Ramos (cell line): Measurements from ENCODE around the gene PTPRO.

ENCODE experiments used
- in situ Hi-C: fragments of 300-500 bp; cut with MboI; formaldehyde crosslinking; loops from one replicate; pipeline ENCODE4 v1.14.3; 2022; ENCODE audit warnings: low sequenced_read_pairs; ENCODE audit not compliant: unreplicated experiment

Gene PTPRO

GRCh38 chr12:15439459-15439858 is 117.2 kb downstream of the PTPRO start:
- in situ Hi-C loops = no loop called here

- in situ Hi-C loops = no loop called here
These were observed 120.7 kb downstream of the PTPRO start for GRCh38 chr12:15443050-15443449.

GRCh38 chr12:15443611-15444010 is 121.3 kb downstream of the PTPRO start:
- in situ Hi-C loops = no loop called here

GRCh38 chr12:15444523-15444922 is 122.2 kb downstream of the PTPRO start:
- in situ Hi-C loops = no loop called here

- in situ Hi-C loops = no loop called here
These were observed 124.5 kb downstream of the PTPRO start for GRCh38 chr12:15446807-15447206.

GRCh38 chr12:15453613-15454012 is 131.3 kb downstream of the PTPRO start:
- in situ Hi-C loops = no loop called here

- in situ Hi-C loops = no loop called here
These were observed 135.7 kb downstream of the PTPRO start for GRCh38 chr12:15458008-15458407.

- in situ Hi-C loops = no loop called here
These were observed 146.6 kb downstream of the PTPRO start for GRCh38 chr12:15468911-15469310.

- in situ Hi-C loops = no loop called here
These were observed 147.0 kb downstream of the PTPRO start for GRCh38 chr12:15469356-15469755.

- in situ Hi-C loops = no loop called here
These were observed 149.7 kb downstream of the PTPRO start for GRCh38 chr12:15472036-15472435.

GRCh38 chr12:15474766-15475165 is 152.5 kb downstream of the PTPRO start:
- in situ Hi-C loops = no loop called here

- in situ Hi-C loops = no loop called here
These were observed 155.5 kb downstream of the PTPRO start for GRCh38 chr12:15477761-15478160.

GRCh38 chr12:15481846-15482245 is 159.5 kb downstream of the PTPRO start:
- in situ Hi-C loops = no loop called here

- in situ Hi-C loops = no loop called here
These were observed 163.2 kb downstream of the PTPRO start for GRCh38 chr12:15485466-15485865.

GRCh38 chr12:15486859-15487258 is 164.6 kb downstream of the PTPRO start:
- in situ Hi-C loops = no loop called here

GRCh38 chr12:15488481-15488880 is 166.2 kb downstream of the PTPRO start:
- in situ Hi-C loops = no loop called here

- in situ Hi-C loops = no loop called here
These were observed 172.2 kb downstream of the PTPRO start for GRCh38 chr12:15494329-15495046.

GRCh38 chr12:15495746-15496145 is 173.4 kb downstream of the PTPRO start:
- in situ Hi-C loops = no loop called here

GRCh38 chr12:15496738-15497137 is 174.4 kb downstream of the PTPRO start:
- in situ Hi-C loops = no loop called here

- in situ Hi-C loops = no loop called here
These were observed 175.5 kb downstream of the PTPRO start for GRCh38 chr12:15497671-15498292.

GRCh38 chr12:15502211-15502610 is 179.9 kb downstream of the PTPRO start:
- in situ Hi-C loops = loop anchor here (25.0 kb wide), 1 partner anchor 790 kb away; no protein-coding TSS in a partner anchor

- in situ Hi-C loops = loop anchor here (25.0 kb wide), 1 partner anchor 793 kb away; no protein-coding TSS in a partner anchor
These were observed 183.3 kb downstream of the PTPRO start for GRCh38 chr12:15505616-15506015.
